GM21737 (cell line): ENCODE measurements around the gene RPS6KA6.
"Not testable (repeated sequence)": the region's sequence is repeated elsewhere in the genome, so short reads cannot be mapped to it uniquely, and the experiment has no call there.

ENCODE experiments used
- ATAC-seq: cut with Tn5 transposase; IDR thresholded peaks from one replicate; pipeline ENCODE4 v1.9.1; 2021; ENCODE audit warnings: mild to moderate bottlenecking, moderate library complexity; ENCODE audit not compliant: unreplicated experiment

The RPS6KA6 gene

DNA sequence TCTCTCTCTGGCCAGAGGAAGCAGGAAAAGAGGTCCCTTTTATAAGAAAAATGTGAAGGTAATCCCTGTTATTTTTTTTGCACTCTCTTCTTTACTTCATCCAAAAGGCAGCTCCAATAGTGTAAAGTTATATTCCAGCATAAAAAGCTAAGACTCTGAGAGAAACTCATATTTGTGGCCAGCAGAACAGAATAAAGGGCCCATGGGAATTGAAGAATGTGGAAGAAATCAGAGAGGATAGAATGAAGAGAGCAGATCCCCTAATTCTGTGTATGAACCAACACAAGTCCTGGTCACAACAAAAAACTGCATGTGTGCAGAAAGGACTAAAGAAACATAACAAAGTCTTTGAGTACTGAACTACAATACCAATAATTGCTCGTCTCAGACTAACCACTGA lies 22.3 kb downstream of the RPS6KA6 start:
- no peak for ATAC-seq

DNA sequence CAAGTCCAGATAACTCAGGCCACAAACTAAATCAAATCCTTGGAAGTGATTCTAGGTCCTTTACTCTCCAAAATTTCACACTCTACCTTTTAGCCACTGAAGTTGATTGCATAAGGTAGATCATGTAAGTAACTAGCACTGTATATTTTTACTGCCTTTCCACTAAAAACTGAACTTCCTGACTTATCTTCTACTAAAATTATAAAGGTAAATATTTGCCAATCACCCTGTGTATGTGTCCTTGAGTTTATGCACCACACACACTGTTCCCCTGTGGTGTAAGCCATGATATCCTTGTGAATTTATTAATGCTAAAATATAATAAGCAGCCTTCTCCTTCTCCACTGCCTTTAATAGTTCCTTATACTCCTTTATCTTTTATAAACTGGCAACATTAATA lies 25.6 kb downstream of the RPS6KA6 start:
- ATAC-seq: no peak

DNA sequence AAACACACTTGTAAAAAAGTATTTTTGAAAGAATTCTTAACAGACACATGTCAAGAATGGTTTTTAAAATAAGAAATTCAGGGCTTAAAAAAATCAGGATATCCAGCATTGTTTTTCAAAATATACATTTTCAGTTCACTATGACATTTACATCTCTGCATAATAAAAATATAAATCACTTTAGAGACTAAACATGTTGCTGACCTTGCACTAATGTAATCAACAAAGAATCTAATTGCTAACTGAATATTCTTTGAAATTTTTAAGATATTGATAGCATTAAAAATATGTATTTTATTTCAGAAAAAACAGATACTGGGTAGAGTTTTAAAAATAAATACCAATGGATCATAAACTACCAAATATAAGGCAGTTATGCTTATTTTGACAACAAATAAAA lies 26.4 kb downstream of the RPS6KA6 start:
- ATAC-seq: no peak

DNA sequence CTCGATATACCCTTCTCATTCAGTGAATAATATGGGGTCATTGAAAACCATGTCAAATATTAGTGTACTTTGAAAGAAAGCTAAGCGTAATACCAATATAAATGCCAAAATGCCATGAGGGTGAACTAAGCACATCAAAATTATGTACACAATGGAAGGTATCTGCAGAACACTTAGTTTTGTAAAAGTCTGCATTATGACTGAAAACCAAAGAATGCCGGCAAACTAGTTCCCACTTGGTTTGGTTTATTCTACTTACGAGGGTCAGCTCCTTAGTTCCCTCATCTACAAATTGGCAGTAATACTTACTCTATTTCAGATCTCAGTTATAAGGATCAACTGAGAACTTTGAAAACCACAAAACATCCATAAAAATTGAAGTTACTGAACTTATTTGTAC lies 27.3 kb downstream of the RPS6KA6 start:
- no peak for ATAC-seq

- no peak for ATAC-seq
Observed at GRCh38 chrX:84156821-84157220, 31.2 kb downstream of the RPS6KA6 start.

DNA sequence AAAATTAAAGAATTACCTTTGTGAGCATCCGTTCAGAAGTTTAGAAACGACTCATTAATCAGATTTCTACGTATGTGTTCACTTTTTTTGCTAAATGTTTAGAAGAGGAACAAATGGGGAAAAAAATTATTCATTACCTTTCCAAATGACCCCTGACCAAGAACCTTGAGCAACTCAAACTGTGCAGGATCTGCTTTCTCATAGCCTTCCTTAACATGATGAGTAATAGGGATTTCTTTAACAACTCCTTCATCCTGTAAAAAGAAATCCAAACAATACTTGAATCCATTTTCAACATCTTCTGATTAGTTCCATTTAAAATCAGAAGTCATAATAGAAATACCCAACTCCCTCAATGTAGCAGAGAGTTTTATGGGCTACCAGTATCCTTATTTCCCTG lies 32.1 kb downstream of the RPS6KA6 start:
- ATAC-seq: no peak

DNA sequence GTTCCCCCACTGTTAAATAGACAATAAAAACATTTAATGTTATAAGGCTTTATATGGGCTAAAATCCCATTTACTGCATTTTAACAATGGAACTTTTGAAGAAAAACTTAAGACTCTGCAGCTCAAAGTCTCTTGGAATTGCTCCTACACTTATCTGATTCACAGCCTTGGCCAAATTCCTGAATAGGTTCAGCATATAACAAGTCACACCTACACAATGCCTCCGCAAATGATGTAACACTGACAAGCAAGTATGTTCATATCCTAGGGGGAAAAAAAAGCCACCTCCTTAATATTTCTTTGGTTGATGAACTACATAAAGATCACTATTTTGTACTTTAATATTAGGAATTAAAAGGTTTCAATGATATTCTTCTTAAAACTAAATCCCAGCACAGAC lies 34.5 kb downstream of the RPS6KA6 start:
- no peak for ATAC-seq

DNA sequence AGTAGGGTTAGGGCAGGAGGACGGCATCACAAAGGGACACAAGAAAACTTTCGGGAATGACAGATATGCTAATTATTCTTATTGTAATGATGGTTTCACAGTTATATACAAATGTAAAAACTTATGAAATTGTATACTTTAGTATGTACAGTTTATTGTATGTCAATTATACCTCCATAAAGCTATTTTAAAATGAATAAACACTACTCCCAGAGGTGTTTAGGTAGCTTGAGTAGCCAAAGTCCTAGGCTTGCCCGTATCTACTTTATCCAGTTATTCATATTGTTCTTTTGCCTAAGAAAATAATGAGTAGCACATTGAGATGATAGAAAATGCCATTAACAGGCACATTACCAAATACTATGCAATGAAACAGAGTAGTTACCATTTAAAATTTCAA lies 43.0 kb downstream of the RPS6KA6 start:
- ATAC-seq: no peak

- no peak for ATAC-seq
Observed at GRCh38 chrX:84144281-84144680, 43.7 kb downstream of the RPS6KA6 start.

DNA sequence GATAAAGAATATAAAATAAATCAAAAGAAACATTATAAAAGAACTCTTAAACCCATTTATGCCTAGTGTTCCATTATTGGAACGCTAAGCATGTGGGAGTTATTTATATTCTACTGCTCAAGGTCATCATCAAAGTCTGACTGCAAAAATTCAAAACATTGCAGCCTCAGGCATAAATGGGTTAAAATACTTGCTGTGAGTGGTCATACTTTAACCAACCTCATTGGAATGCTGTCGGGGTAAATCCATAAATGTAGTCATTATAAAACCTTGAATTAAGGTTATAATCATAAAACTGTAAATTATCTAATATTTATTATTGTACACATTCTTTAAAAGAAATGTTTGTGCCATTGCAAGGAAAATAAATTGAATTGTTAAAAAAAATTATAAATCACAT lies 55.0 kb downstream of the RPS6KA6 start:
- ATAC-seq: no peak

- ATAC-seq: no peak
Observed at GRCh38 chrX:84123585-84123984, 64.4 kb downstream of the RPS6KA6 start.

GRCh38 chrX:84118769-84119168 lies 69.2 kb downstream of the RPS6KA6 start:
- no peak for ATAC-seq

DNA sequence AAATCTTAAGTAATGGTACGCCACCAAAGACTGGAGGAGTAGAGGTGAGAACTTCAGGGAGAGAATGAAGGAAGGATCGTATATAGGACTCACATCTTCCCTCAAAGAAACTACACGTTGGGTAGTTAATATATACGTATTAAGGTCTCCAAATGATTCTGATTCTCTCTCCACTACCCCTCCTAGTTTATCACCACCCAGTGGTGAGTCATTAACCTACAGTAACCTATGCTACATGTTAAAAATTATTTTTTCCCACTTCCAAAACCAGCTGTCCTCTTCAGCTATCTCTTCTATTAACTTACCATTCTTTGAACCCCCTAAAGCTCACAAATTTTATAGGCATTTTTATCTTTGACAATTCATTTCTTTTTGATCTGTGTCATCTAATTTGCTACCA lies 69.7 kb downstream of the RPS6KA6 start:
- ATAC-seq: no peak

- ATAC-seq: no peak
Observed at GRCh38 chrX:84108584-84108983, 79.4 kb downstream of the RPS6KA6 start.

DNA sequence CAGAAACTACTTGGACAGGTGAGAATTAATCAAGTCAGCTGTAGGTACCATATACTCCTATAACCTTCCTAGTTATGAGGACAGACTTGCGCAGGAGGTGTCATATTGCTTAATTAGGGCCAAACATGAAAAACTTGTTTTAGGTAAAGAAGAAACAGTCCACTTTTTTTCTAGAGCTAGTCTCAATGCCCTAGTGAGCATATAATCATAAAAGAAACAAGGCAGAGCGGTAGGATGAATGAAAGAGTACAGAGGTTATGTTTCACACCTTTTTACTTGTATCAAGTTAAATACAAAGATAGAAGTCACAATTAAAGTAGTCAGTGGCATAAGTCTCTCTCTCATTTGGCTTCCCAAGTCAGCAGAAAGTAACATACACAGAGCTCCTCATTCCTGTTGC lies 88.9 kb downstream of the RPS6KA6 start:
- ATAC-seq: no peak

DNA sequence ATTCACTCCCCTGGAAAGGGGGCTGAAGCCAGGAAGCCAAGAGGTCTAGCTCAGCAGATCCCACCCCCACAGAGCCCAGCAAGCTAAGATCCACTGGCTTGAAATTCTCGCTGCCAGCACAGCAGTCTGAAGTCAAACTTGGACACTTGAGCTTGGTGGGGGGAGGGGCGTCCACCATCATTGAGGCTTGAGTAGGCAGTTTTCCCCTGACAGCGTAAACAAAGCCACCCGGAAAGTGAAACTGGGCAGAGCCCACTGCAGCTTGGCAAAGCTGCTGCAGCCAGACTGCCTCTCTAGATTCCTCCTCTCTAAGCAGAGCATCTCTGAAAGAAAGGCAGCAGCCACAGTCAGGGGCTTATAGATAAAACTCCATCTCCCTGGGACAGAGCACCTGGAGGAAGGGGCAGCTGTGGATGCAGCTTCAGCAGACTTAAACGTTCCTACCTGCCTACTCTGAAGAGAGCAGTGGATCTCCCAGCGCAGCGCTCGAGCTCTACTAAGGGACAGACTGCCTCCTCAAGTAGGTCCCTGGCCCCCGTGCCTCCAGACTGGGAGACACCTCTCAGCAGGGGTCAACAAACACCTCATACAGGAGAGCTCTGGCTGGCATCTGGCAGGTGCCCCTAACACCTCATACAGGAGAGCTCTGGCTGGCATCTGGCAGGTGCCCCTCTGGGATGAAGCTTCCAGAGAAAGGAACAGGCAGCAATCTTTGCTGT lies 108.4 kb downstream of the RPS6KA6 start:
- not testable (repeated sequence) for ATAC-seq

DNA sequence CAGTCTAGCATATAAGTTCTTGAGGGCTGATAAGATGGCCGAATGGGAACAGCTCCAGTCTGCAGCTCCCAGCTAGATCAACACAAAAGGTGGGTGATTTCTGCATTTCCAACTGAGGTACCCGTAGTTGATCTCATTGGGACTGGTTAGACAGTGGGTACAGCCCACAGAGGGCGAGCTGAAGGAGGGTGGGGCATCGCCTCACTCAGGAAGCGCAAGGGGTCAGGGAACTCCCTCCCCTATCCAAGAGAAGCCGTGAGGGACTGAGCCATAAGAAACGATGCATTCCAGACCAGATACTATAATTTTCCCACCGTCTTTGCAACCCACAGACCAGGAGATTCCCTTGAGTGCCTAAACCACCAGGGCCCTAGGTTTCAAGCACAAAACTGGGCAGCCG lies 109.0 kb downstream of the RPS6KA6 start:
- no peak for ATAC-seq

- ATAC-seq: no peak
Observed at GRCh38 chrX:84064814-84065213, 123.2 kb downstream of the RPS6KA6 start.

- ATAC-seq: no peak
Observed at GRCh38 chrX:84064164-84064563, 123.8 kb downstream of the RPS6KA6 start.

DNA sequence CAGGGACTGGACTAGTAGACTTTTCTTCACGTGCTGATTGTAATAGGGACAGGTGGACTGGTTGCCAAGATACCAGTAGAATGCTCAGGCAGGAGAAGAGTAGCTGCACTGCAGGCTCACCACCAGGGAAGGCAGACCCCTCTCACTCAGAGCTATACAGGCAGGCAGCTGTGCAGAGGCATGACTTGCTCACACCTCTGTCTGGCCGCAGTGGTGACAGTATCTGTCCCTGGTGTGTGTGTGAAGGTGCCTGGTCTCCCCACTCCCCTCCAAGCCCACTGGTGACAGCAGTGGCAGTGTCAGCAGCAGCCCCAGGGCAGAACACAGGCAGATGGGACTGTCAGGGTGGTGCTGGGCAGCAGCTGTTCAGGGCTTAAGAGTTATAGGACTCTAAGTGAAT lies 140.7 kb downstream of the RPS6KA6 start:
- ATAC-seq: no peak

DNA sequence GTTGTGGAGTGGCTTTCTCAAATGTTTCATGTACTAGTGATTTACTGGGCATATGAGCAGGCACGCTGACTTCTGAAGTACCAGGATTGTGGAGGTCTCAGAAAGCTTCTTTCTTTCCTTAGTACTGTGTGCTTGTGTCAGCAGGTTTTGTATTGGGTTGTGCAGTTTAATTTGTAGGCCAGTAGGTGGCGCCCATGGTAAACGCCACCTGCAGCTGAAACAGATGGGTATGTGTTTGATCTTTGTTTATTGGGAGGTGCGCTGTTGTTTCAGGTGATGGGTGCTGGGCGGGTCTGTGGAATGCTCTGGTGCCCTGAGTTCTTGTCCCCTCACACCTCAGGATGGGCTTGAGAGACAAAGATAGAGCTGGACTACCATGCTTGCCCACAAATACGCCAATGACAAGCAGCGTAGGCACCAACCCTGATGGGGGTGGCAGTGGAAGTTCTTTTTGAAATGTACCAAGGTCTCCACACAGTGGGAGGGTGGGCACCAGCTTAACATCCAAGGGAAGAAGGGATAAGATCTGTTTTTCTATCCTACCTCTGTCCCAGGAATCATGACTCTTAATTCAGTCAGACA lies 141.5 kb downstream of the RPS6KA6 start:
- no peak for ATAC-seq

- no peak for ATAC-seq
Observed at GRCh38 chrX:84044051-84044450, 143.9 kb downstream of the RPS6KA6 start.
